Panc1 (cell line): ENCODE measurements around the gene HS2ST1. TPM values are rescaled to one million over a fixed set of nuclear protein-coding genes. Genes with fewer than 3 reads are reported as not detected.

Experiments used
- ATAC-seq: fragments of 200-7000 bp; cut with Tn5 transposase; 2 replicates; pipeline ENCODE4 v1.9.1; 2020; ENCODE audit warnings: mild to moderate bottlenecking, moderate library complexity
- BruUV-seq: library from RNA; stranded (reverse); fragments of 400-500 nt; replicated peaks from 2 replicates; lab custom pipeline; 2021; lab: Mats Ljungman, UMichigan
- CTCF ChIA-PET: fragments of 300-600 bp; sonication (Branson Sonifier 250); formaldehyde crosslinking; loops from one replicate; lab custom pipeline; 2022; ENCODE audit warnings: antibody characterized with exemption; lab: Charles Lee
- POLR2A ChIA-PET: fragments of 300-600 bp; sonication (Branson Sonifier 250); formaldehyde crosslinking; loops from one replicate; lab custom pipeline; 2022; ENCODE audit warnings: antibody characterized with exemption; lab: Charles Lee
- DNase-seq: peaks from one replicate; pipeline ENCODE4 v3.0.0-alpha.2; 2010; ENCODE audit warnings: low read depth, low spot score
- H3K27ac ChIP-seq: 2 replicates; pipeline ENCODE4 v1.5.1; 2011; ENCODE audit warnings: mild to moderate bottlenecking, low read length, inconsistent platforms
- H3K27me3 ChIP-seq: fragments of 200-500 bp; sonication (Bioruptor generic); 2 replicates; pipeline ENCODE4 v1.6.0; 2014; ENCODE audit warnings: low read length, inconsistent platforms; ENCODE audit not compliant: control insufficient read depth, insufficient read depth
- H3K36me3 ChIP-seq: fragments of 200-500 bp; sonication (Bioruptor generic); 2 replicates; pipeline ENCODE4 v1.5.1; 2014; ENCODE audit warnings: inconsistent platforms, mild to moderate bottlenecking, low read length, moderate library complexity; ENCODE audit not compliant: control insufficient read depth, insufficient read depth
- H3K4me1 ChIP-seq: 2 replicates; pipeline ENCODE4 v1.5.1; 2011; ENCODE audit warnings: inconsistent platforms, mild to moderate bottlenecking, low read length, moderate library complexity; ENCODE audit not compliant: control insufficient read depth, insufficient read depth
- H3K4me3 ChIP-seq, 2 experiments: 2 replicates each; pipeline ENCODE4 v1.5.1; 2011 to 2012; ENCODE audit warnings: low read depth in 2 of 2, low read length in 2 of 2, mild to moderate bottlenecking in 2 of 2, inconsistent platforms in 1 of 2, moderate library complexity in 1 of 2
- H3K9me3 ChIP-seq: fragments of 200-500 bp; sonication (Bioruptor generic); 2 replicates; pipeline ENCODE4 v1.5.1; 2014; ENCODE audit warnings: low read depth, mild to moderate bottlenecking, inconsistent platforms, low read length, moderate library complexity; ENCODE audit not compliant: control insufficient read depth, insufficient read depth
- CTCF ChIP-seq: fragments of 450-650 bp; IDR thresholded peaks from 2 replicates; pipeline ENCODE4 v1.5.1; 2017; ENCODE audit warnings: mild to moderate bottlenecking
- POLR2AphosphoS5 ChIP-seq: IDR thresholded peaks from 2 replicates; pipeline ENCODE4 v1.6.1; 2012; ENCODE audit warnings: mild to moderate bottlenecking, low read depth, low read length, moderate library complexity
- REST ChIP-seq, 2 experiments: IDR thresholded peaks; 2 replicates each; pipeline ENCODE4 v1.6.1; 2011 to 2012; ENCODE audit warnings: low read depth in 2 of 2, control low read depth in 1 of 2, low read length in 1 of 2, mild to moderate bottlenecking in 1 of 2, moderate library complexity in 1 of 2; ENCODE audit not compliant: insufficient read depth in 1 of 2
- SIN3A ChIP-seq: IDR thresholded peaks from 2 replicates; pipeline ENCODE4 v1.6.1; 2012; ENCODE audit warnings: low read depth, mild to moderate bottlenecking, low read length, moderate library complexity, borderline replicate concordance; ENCODE audit not compliant: insufficient read depth
- TCF7L2 ChIP-seq: IDR thresholded peaks from 2 replicates; pipeline ENCODE4 v1.6.1; 2011; ENCODE audit warnings: mild to moderate bottlenecking, low read depth, low read length, inconsistent platforms
- in situ Hi-C: cut with HindIII; loops from 2 replicates; pipeline ENCODE4 v1.10.0; 2016; ENCODE audit warnings: low sequenced_read_pairs, low pct_unique_long_range_greater_than_20kb
- intact Hi-C: fragments of 100-400 bp; cut with micrococcal nuclease; formaldehyde crosslinking; loops from one replicate; pipeline ENCODE4 v1.10.0; 2022; ENCODE audit not compliant: unreplicated experiment
- total RNA-seq: library from RNA; stranded (reverse); gene quantifications from one replicate; pipeline ENCODE4 v1.2.1, GENCODE V29; 2021; ENCODE audit not compliant: unreplicated experiment

HS2ST1 gene
- total RNA-seq, 1 experiment from 2014 or later, result 81.0 TPM

- no peaks in the 10 kb centered on the region for H3K27me3 ChIP-seq
- intact Hi-C loops (no loop called here), in situ Hi-C loops (no loop called here)
- no peaks in the 10 kb centered on the region for H3K9me3 ChIP-seq
- DNase-seq (no peak), ATAC-seq (no peak)
- H3K27ac ChIP-seq, result no peak overlapping the region
- no peaks in the 10 kb centered on the region for H3K36me3 ChIP-seq
- no peak for TF ChIP-seq CTCF
- TF ChIP-seq REST (IDR thresholded peaks at IDR 0.05; ENCODE audit: insufficient read depth in 1 of 2, low read depth in 2 of 2, low read length in 1 of 2), result no peak
- no peak for TF ChIP-seq POLR2AphosphoS5
- TF ChIP-seq TCF7L2, result no peak
- no peak for TF ChIP-seq SIN3A
- no peaks in the 10 kb centered on the region for H3K4me1 ChIP-seq
- CTCF ChIA-PET, result no interaction called here
- POLR2A ChIA-PET, result interaction anchor here (0.5 kb wide), 1 partner anchor 310 kb away, joined by 13 read pairs; no protein-coding TSS in a partner anchor
- H3K4me3 ChIP-seq, result no peak overlapping the region
- BruUV-seq, result no TSS peak
These were observed 189.7 kb downstream of the HS2ST1 start for GRCh38 chr1:87104140-87104539.

GRCh38 chr1:87104945-87105344 lies 190.5 kb downstream of the HS2ST1 start:
- in situ Hi-C loops, result no loop called here
- CTCF ChIA-PET, result no interaction called here

More at GRCh38 chr1:87104945-87105344, 190.5 kb downstream of the HS2ST1 start:
- Histone ChIP-seq H3K36me3 (no peaks in the 10 kb centered on the region), H3K27ac (no peak overlapping the region), H3K4me3 (no peak overlapping the region), H3K4me1 (no peaks in the 10 kb centered on the region), H3K27me3 (no peaks in the 10 kb centered on the region), H3K9me3 (no peaks in the 10 kb centered on the region)
- BruUV-seq, result no TSS peak
- TF ChIP-seq CTCF (no peak), SIN3A (no peak)
- intact Hi-C loops, result no loop called here
- POLR2A ChIA-PET, result no interaction called here
- no peak for DNase-seq
- no peak for ATAC-seq
